C1 segment of cervical spinal cord (tissue), 14 donors: Measurements from ENCODE around the gene MACROD2.
A peak's percentile ranks its signal among the peaks of the same experiment; 100 is the strongest.

ENCODE experiments used
- DNase-seq, 14 donors: peaks; one replicate each; lab custom pipeline; 2025; lab: John Stamatoyannopoulos, UW

MACROD2 gene

GRCh38 chr20:15611541-15611940, 1616.2 kb downstream of the MACROD2 start:
- DNase-seq: no peak

GRCh38 chr20:15612198-15612597, 1616.9 kb downstream of the MACROD2 start:
- DNase-seq: no peak

GRCh38 chr20:15612769-15613168, 1617.5 kb downstream of the MACROD2 start:
- DNase-seq: no peak

- DNase-seq: no peak
These were observed 1618.2 kb downstream of the MACROD2 start for GRCh38 chr20:15613530-15613929.

- DNase-seq: no peak
These were observed 1621.3 kb downstream of the MACROD2 start for GRCh38 chr20:15616626-15617025.

GRCh38 chr20:15618110-15618509, 1622.8 kb downstream of the MACROD2 start:
- DNase-seq: no peak

GRCh38 chr20:15618912-15619311, 1623.6 kb downstream of the MACROD2 start:
- no peak for DNase-seq

- no peak for DNase-seq
These were observed 1624.0 kb downstream of the MACROD2 start for GRCh38 chr20:15619341-15619740.

GRCh38 chr20:15619816-15620215, 1624.5 kb downstream of the MACROD2 start:
- no peak for DNase-seq

GRCh38 chr20:15622368-15622767, 1627.1 kb downstream of the MACROD2 start:
- DNase-seq: no peak

GRCh38 chr20:15623215-15623614, 1627.9 kb downstream of the MACROD2 start:
- DNase-seq: no peak

- DNase-seq: no peak
These were observed 1630.7 kb downstream of the MACROD2 start for GRCh38 chr20:15625981-15626380.

- DNase-seq: no peak
These were observed 1631.8 kb downstream of the MACROD2 start for GRCh38 chr20:15627089-15627488.

GRCh38 chr20:15627501-15627903, 1632.2 kb downstream of the MACROD2 start:
- DNase-seq: no peak

- DNase-seq: no peak
These were observed 1633.6 kb downstream of the MACROD2 start for GRCh38 chr20:15628851-15629353.

GRCh38 chr20:15630360-15630759, 1635.0 kb downstream of the MACROD2 start:
- no peak for DNase-seq

GRCh38 chr20:15632680-15633079, 1637.4 kb downstream of the MACROD2 start:
- DNase-seq: no peak

- no peak for DNase-seq
These were observed 1638.8 kb downstream of the MACROD2 start for GRCh38 chr20:15634102-15634501.

- DNase-seq: no peak
These were observed 1642.2 kb downstream of the MACROD2 start for GRCh38 chr20:15637546-15637945.

GRCh38 chr20:15637950-15638754, 1642.8 kb downstream of the MACROD2 start:
- peak in 1 of 14 donors; percentile 87 for DNase-seq

GRCh38 chr20:15638816-15639215, 1643.5 kb downstream of the MACROD2 start:
- DNase-seq: peak in 1 of 14 donors; percentile 55

- DNase-seq: no peak
These were observed 1644.5 kb downstream of the MACROD2 start for GRCh38 chr20:15639839-15640238.

- DNase-seq: no peak
These were observed 1646.8 kb downstream of the MACROD2 start for GRCh38 chr20:15642109-15642508.
